GM04503 (cell line): ENCODE results near the gene SGCG.
A peak's percentile ranks its signal among the peaks of the same experiment; 100 is the strongest.

Experiments used
- DNase-seq: peaks from one replicate; pipeline ENCODE4 v3.0.0-alpha.2; 2012; ENCODE audit warnings: low read depth

The SGCG gene

GRCh38 chr13:23330356-23330755, 149.6 kb downstream of the SGCG start:
- DNase-seq: no peak

GRCh38 chr13:23339225-23339624, 158.4 kb downstream of the SGCG start:
- DNase-seq: no peak

DNA sequence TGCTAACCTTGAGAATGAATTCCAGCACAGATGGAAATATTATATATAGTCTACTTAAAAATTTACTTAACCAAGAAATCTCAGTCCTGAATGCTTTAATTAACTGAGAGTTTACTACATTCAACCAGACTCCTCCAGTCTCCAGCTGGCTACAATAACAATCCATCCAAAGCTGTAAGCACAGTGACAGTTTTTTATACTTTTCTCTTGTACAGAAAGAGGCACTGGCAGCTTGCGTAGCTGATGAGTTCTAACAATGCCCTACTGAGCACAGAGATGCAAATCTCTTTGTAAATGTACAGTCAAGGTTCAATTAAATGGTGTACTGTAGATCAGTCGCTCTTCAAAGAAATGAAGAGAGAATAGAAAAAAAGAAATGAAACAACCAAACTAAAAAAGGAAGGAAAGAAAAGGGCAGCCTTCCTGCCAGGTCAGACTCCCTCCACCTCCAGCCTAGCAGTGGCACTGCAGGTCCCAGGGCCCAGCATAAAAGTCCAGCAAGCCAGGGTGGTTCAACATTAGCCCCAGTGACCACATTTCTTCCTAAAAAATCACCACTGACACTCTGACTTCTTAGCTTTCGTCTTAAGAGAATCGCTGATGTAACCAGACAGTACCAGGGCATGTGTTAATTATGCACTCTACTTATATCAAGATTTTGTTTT, 164.3 kb downstream of the SGCG start:
- DNase-seq: no peak

- no peak for DNase-seq
Measured at GRCh38 chr13:23347601-23348000, 166.8 kb downstream of the SGCG start.

DNA sequence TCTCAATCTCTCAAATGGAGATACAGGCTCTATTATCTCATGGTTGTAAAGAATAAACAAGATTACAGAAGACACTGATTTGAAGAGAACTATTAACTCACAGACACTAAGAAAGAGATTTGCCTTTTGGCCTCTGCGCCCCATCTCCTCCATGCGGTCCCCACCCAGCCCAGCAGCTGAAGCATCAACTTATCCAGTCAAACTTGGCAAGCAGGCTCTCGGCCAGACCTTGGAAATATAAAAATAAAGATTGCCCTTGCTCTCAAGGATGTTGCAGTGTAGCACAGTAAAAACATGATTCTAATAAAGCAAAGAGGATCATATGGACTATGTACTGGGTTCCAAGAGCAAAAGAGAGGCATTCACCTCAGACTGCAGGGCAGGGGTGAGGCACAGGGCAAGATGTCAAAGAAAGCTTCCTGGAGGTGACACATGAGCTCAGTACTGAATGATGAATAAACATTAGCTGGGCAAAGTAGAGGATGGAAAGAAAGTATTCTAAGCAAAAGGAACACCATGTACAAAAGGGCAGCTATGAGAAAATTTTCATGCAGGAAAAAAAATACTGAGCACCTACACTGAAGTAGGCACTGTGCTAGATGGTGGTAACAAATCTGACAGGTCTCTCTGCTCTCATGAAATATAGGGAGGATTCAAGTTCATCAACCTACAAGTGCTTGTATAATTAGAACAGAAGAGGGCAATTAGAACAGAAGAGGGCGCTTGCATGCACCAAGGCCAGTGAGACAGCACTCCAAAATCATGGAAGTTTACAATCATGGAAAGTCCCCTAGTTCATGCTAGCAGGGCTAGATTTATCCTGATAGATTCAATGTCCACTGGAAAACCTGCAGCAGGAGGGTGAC, 167.7 kb downstream of the SGCG start:
- DNase-seq: no peak

DNA sequence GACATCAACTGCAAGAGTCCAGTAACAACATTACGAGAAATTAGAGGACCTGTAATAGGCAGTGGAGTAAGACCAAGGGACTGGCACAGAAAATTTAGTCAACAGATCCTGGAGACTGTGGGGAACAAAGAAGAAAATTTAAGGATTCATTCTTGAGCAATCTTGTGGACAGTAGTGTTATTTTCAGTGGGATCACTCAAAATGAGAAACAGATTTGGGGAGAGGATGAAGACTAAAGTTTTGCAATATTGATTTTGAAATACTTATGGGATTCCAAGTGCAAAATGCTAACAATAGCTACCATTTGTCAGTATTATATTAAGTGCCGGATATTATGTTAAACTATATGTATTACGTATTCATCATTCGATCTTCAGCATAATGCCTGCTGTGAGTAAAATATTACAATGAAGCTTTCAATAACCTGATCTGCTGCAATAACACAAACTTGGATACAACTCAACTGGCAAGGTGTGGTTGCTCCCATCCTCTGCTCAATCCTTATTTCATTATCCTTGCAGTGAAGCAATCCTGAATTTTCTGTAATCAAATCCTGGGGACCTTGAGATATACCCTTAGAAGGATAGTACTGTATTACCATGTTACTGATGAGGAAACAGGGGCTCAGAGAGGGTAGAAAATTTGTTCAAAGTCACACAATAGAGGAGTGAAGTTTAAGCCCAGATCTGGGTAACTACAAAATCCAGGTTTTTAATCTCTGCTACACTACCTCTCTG, 168.6 kb downstream of the SGCG start:
- DNase-seq: peak; percentile 41

- no peak for DNase-seq
Measured at GRCh38 chr13:23350009-23350408, 169.2 kb downstream of the SGCG start.

GRCh38 chr13:23352161-23352560, 171.4 kb downstream of the SGCG start:
- DNase-seq: no peak

DNA sequence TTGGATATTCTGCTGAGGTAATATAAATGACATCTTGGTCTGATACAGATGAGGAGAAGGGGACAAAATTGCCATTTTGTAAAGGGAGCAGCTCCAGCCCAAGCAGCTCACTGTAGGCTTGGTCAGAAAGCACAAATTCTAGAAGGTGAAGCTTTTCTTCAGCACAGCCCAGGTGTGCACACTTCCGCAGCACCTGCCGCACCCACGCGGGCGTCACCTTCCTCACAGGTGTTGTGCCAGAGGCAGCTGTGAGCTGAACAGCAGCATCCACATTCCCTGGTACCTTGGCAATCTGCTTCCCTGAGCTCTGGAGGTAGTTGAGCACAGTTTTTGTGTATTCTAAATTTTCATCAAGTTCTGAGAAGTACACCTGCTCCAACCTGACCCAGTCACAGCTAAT, 173.7 kb downstream of the SGCG start:
- no peak for DNase-seq

- DNase-seq: no peak
Measured at GRCh38 chr13:23356368-23356767, 175.6 kb downstream of the SGCG start.

DNA sequence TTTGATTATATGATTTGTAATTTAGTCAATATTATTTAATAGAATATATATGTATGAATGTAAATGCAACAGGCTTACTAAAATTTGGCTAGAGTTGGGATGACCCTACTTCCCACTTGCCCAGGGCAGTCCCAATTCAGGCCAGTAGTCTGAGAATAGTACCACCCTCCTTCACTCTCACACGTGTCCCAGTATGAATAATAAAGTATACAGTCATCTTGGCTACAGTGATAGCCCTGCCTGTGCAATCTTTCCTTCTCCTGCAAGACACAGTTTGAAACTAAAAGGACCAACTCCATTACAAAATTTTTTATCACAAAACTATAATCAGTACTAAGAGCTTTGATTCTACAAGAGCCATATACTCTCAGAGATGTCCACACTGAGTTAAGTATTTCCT, 176.6 kb downstream of the SGCG start:
- no peak for DNase-seq

- no peak for DNase-seq
Measured at GRCh38 chr13:23359882-23360281, 179.1 kb downstream of the SGCG start.

DNA sequence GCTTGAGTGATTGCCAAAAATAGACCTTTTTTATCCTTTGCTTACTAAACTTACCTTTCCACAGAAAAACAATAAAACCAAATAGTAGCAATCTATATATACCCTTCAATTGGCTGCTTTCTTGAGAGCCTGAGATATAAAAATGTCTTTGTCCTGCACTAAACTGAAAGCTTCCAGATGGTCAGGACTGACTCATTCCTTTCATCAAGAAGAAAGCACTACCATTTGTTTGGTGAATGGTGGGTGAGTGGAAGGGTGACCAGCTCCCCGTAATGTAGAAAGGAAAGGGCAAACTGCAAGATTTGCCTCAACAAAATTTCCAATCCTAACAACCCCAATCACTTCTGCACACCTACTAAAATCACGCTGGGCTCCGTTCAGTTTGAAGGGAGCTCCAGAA, 184.9 kb downstream of the SGCG start:
- DNase-seq: no peak

DNA sequence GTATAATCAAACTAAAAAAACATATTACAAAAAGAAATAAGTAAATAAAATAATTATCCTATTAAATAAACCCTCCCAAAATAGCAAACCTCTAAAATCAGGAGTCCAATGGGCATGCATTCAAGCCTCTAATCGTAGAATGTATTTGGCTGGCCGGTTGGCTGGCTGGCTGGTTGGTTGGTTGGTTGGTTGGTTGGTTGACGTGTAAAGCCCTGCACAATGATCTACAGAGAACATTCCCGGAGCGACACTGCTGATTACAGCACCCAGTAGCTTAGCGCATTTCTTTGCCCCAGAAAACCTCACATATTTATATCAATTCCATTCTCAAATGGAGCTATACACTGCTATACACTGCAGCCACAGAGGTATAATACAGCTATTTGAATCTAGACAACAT, 187.1 kb downstream of the SGCG start:
- DNase-seq: no peak

DNA sequence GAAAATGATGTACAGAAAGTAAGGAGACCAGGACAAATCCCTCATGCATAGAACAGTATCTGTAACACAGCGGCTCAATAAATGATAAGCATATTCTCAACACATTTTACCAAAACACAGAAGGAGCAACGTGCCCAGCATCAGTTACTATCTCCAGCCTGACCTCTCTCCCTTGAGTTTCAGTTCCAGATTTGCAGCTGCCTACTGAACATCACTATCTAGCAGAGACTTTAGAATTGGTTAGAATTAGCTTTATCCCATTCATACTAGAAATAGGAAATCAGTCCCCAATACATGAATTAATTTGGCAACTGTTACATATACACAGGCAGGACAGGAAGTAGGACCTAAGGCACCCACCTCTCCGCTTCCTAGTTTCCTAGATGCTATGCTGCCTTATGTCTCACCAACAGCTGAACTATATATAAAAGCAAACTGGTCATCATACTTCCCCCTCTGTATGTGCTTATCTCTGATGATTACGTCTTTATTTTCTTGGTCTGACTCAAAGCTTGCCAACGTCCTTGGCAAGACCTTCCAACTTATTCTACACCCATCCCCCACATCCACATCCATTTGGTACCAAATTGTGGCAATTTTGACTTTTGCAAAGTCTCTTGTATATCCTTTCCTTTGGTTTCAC, 191.6 kb downstream of the SGCG start:
- no peak for DNase-seq
